Measurements from ENCODE around the gene OR2J3.
"Not testable (repeated sequence)": the region's sequence is repeated elsewhere in the genome, so short reads cannot be mapped to it uniquely, and the experiment has no call there.

The OR2J3 gene

GRCh38 chr6:29159922-29160321, 52.1 kb downstream of the OR2J3 start:
- in situ Hi-C loops (cut with MboI; ENCODE audit: low sequenced_read_pairs): not testable (repeated sequence)
